Measurements from ENCODE around the gene ANKRD29. TPM values are rescaled to one million over a fixed set of nuclear protein-coding genes. Genes with fewer than 3 reads are reported as not detected.

The ANKRD29 gene
- total and polyA plus RNA-seq, 2 experiments from 2014 or later, result 6.6 to 36.6 TPM

DNA sequence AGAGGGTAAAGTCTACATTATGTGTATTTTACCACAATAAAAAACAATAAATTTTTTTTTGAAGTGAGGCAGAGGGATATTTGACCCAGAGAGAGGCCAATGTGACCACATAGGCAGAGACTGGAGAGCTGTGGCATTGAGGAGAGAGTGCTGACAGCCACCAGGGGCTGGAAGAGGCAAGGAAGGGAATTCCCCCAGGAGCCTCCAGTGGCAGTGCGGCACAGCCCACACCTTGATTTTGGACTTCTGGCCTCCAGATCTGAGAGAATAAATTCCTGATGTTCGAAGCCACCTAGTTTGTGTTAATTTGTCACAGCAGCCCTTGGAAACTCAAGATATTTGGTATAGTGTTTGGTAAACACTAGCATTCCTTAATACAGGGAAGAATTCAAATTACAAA is 22.7 kb downstream of the ANKRD29 start:
- H3K27ac Mint-ChIP-seq, result no peak overlapping the region
- Histone ChIP-seq H3K36me3 (ENCODE audit: insufficient read depth) (no peaks in the 10 kb centered on the region), H3K4me2 (no peak overlapping the region), H3K4me3 (no peak overlapping the region), H2AFZ (no peak overlapping the region), H3K79me2 (replicated peaks; ENCODE audit: insufficient read depth) (no peaks in the 10 kb centered on the region), H4K20me1 (replicated peaks; ENCODE audit: insufficient read depth) (0 out of 2 replicates have a peak, but pooled peaks cover 4% of the 10 kb centered on the region), H3K27me3 (ENCODE audit: insufficient read depth) (no peaks in the 10 kb centered on the region), H3K4me1 (ENCODE audit: insufficient read depth) (no peaks in the 10 kb centered on the region), H3K27ac (ENCODE audit: low read depth) (no peak overlapping the region), H3K9me2 (ENCODE audit: insufficient read depth) (no peaks in the 10 kb centered on the region), H3F3A (replicated peaks; ENCODE audit: low read depth) (no peaks in the 10 kb centered on the region)
- peaks cover 3% of the 10 kb centered on the region for H3K27me3 Mint-ChIP-seq (ENCODE audit: insufficient read depth, low read depth, poor library complexity)
- no peak overlapping the region for H3K4me3 Mint-ChIP-seq
- ATAC-seq, result peak; percentile 72
- H3K4me1 Mint-ChIP-seq, result peaks cover 9% of the 10 kb centered on the region
- TF ChIP-seq, protein P1, sequence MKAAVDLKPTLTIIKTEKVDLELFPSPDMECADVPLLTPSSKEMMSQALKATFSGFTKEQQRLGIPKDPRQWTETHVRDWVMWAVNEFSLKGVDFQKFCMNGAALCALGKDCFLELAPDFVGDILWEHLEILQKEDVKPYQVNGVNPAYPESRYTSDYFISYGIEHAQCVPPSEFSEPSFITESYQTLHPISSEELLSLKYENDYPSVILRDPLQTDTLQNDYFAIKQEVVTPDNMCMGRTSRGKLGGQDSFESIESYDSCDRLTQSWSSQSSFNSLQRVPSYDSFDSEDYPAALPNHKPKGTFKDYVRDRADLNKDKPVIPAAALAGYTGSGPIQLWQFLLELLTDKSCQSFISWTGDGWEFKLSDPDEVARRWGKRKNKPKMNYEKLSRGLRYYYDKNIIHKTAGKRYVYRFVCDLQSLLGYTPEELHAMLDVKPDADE (IDR thresholded peaks at IDR 0.05), result no peak
- TF ChIP-seq ZNF114 (CRISPR knock-in tag; IDR thresholded peaks at IDR 0.05) (no peak), ZNF331 (CRISPR knock-in tag; IDR thresholded peaks at IDR 0.05; ENCODE audit: low read depth) (no peak), POLR2AphosphoS5 (IDR thresholded peaks at IDR 0.05; ENCODE audit: low read depth) (no peak), STAT1 (IDR thresholded peaks at IDR 0.05; ENCODE audit: unreplicated experiment) (no peak), EZH2 (IDR thresholded peaks at IDR 0.05; ENCODE audit: low read depth, unreplicated experiment) (no peak), CREB1 (CRISPR knock-in tag; IDR thresholded peaks at IDR 0.05; ENCODE audit: low read depth) (no peak), EZH2phosphoT487 (IDR thresholded peaks at IDR 0.05; ENCODE audit: unreplicated experiment) (no peak), NANOG (IDR thresholded peaks at IDR 0.05; ENCODE audit: borderline replicate concordance) (no peak)
- TF ChIP-seq, protein P2, sequence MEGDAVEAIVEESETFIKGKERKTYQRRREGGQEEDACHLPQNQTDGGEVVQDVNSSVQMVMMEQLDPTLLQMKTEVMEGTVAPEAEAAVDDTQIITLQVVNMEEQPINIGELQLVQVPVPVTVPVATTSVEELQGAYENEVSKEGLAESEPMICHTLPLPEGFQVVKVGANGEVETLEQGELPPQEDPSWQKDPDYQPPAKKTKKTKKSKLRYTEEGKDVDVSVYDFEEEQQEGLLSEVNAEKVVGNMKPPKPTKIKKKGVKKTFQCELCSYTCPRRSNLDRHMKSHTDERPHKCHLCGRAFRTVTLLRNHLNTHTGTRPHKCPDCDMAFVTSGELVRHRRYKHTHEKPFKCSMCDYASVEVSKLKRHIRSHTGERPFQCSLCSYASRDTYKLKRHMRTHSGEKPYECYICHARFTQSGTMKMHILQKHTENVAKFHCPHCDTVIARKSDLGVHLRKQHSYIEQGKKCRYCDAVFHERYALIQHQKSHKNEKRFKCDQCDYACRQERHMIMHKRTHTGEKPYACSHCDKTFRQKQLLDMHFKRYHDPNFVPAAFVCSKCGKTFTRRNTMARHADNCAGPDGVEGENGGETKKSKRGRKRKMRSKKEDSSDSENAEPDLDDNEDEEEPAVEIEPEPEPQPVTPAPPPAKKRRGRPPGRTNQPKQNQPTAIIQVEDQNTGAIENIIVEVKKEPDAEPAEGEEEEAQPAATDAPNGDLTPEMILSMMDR (conservative IDR thresholded peaks at IDR 0.05; ENCODE audit: low read depth in 2 of 2), result no peak
- TF ChIP-seq, protein P3, sequence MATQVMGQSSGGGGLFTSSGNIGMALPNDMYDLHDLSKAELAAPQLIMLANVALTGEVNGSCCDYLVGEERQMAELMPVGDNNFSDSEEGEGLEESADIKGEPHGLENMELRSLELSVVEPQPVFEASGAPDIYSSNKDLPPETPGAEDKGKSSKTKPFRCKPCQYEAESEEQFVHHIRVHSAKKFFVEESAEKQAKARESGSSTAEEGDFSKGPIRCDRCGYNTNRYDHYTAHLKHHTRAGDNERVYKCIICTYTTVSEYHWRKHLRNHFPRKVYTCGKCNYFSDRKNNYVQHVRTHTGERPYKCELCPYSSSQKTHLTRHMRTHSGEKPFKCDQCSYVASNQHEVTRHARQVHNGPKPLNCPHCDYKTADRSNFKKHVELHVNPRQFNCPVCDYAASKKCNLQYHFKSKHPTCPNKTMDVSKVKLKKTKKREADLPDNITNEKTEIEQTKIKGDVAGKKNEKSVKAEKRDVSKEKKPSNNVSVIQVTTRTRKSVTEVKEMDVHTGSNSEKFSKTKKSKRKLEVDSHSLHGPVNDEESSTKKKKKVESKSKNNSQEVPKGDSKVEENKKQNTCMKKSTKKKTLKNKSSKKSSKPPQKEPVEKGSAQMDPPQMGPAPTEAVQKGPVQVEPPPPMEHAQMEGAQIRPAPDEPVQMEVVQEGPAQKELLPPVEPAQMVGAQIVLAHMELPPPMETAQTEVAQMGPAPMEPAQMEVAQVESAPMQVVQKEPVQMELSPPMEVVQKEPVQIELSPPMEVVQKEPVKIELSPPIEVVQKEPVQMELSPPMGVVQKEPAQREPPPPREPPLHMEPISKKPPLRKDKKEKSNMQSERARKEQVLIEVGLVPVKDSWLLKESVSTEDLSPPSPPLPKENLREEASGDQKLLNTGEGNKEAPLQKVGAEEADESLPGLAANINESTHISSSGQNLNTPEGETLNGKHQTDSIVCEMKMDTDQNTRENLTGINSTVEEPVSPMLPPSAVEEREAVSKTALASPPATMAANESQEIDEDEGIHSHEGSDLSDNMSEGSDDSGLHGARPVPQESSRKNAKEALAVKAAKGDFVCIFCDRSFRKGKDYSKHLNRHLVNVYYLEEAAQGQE (IDR thresholded peaks at IDR 0.05; ENCODE audit: unreplicated experiment), result no peak
- TF ChIP-seq, protein P4, sequence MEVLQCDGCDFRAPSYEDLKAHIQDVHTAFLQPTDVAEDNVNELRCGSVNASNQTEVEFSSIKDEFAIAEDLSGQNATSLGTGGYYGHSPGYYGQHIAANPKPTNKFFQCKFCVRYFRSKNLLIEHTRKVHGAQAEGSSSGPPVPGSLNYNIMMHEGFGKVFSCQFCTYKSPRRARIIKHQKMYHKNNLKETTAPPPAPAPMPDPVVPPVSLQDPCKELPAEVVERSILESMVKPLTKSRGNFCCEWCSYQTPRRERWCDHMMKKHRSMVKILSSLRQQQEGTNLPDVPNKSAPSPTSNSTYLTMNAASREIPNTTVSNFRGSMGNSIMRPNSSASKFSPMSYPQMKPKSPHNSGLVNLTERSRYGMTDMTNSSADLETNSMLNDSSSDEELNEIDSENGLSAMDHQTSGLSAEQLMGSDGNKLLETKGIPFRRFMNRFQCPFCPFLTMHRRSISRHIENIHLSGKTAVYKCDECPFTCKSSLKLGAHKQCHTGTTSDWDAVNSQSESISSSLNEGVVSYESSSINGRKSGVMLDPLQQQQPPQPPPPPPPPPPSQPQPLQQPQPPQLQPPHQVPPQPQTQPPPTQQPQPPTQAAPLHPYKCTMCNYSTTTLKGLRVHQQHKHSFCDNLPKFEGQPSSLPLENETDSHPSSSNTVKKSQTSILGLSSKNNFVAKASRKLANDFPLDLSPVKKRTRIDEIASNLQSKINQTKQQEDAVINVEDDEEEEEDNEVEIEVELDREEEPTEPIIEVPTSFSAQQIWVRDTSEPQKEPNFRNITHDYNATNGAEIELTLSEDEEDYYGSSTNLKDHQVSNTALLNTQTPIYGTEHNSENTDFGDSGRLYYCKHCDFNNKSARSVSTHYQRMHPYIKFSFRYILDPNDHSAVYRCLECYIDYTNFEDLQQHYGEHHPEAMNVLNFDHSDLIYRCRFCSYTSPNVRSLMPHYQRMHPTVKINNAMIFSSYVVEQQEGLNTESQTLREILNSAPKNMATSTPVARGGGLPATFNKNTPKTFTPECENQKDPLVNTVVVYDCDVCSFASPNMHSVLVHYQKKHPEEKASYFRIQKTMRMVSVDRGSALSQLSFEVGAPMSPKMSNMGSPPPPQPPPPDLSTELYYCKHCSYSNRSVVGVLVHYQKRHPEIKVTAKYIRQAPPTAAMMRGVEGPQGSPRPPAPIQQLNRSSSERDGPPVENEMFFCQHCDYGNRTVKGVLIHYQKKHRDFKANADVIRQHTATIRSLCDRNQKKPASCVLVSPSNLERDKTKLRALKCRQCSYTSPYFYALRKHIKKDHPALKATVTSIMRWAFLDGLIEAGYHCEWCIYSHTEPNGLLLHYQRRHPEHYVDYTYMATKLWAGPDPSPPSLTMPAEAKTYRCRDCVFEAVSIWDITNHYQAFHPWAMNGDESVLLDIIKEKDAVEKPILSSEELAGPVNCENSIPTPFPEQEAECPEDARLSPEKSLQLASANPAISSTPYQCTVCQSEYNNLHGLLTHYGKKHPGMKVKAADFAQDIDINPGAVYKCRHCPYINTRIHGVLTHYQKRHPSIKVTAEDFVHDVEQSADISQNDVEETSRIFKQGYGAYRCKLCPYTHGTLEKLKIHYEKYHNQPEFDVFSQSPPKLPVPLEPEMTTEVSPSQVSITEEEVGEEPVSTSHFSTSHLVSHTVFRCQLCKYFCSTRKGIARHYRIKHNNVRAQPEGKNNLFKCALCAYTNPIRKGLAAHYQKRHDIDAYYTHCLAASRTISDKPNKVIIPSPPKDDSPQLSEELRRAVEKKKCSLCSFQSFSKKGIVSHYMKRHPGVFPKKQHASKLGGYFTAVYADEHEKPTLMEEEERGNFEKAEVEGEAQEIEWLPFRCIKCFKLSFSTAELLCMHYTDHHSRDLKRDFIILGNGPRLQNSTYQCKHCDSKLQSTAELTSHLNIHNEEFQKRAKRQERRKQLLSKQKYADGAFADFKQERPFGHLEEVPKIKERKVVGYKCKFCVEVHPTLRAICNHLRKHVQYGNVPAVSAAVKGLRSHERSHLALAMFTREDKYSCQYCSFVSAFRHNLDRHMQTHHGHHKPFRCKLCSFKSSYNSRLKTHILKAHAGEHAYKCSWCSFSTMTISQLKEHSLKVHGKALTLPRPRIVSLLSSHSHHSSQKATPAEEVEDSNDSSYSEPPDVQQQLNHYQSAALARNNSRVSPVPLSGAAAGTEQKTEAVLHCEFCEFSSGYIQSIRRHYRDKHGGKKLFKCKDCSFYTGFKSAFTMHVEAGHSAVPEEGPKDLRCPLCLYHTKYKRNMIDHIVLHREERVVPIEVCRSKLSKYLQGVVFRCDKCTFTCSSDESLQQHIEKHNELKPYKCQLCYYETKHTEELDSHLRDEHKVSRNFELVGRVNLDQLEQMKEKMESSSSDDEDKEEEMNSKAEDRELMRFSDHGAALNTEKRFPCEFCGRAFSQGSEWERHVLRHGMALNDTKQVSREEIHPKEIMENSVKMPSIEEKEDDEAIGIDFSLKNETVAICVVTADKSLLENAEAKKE (CRISPR knock-in tag; IDR thresholded peaks at IDR 0.05), result no peak
- H3K36me3 Mint-ChIP-seq (ENCODE audit: low read depth), result peaks cover 15% of the 10 kb centered on the region
- peak; percentile 26 for DNase-seq (ENCODE audit: low spot score)
- H3K9me3 Mint-ChIP-seq, result peaks cover 19% of the 10 kb centered on the region
